Stimulated activated naive CD4-positive, alpha-beta T cell treated with Interleukin-2 at 50 U/mL for 16 hours (primary cell): ENCODE data around the gene KIAA1217.

Experiments
- DNase-seq: peaks from one replicate; lab custom pipeline; 2025; lab: John Stamatoyannopoulos, UW

The KIAA1217 gene

DNA sequence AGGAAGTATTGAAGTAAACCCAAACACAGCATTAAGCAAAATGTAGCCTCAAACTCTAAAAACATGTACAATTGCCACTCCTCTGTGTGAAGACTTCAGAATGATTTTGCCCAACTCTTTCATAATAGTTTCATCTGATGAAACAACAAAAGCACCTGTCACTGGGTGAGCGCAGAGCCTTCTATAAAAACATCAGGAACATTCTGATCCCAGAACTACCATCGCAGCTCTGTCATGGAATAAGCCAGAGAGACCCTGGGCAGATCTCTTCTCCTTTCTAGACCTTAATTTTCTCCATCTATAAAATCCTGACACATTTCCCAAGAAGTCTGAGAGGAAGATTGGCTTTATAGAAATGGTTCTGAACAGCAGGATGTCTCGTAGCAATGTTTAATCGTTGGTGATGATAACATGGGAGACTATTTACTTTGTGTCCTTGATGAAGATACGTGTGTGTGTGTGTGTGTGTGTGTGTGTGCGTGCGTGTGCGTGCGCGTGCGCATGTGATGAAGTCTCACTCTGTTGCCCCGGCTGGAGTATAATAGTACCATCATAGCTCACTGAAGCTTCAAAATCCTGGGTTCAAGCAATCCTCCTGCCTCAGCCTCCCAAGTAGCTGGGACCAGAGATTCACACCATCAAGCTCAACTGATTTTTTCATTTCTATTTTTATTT is 198.0 kb downstream of the KIAA1217 start:
- DNase-seq, result no peak

DNA sequence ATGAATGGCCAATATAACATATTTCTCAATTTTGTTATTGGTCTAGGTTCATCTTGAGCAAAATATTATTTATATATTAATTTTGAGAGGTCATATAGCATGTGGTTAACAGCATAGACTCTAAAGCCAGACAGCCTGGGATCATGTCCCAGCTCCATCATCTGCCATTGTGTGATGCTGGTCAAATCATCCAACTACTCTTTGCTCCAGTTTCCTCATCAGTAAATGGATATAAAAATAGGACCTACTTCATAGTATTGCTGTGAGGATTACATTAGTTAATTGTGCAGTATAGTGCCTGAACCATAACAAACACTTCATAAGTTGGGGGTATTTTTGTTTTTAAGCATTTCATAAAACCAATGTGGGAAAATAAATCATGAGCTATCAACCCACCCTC is 199.0 kb downstream of the KIAA1217 start:
- no peak for DNase-seq

DNA sequence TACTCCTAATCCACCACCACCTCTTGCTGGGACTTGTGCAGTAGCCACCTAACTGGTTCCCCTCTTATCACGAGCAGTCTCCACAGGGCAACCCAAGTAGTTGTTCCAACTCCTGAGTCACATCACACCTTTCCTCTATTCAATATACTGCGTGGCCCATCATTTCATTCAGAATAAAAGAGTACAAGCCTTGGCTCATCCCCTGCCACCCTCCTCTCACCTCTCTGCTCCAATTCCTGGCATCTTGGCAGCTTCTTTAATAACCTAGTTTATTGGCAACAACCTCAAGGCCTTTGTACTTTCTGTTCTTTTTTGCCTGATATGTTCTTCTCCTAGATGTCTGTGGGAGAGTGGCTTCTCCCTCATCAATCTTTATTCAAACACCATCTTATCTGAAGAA is 199.4 kb downstream of the KIAA1217 start:
- no peak for DNase-seq

DNA sequence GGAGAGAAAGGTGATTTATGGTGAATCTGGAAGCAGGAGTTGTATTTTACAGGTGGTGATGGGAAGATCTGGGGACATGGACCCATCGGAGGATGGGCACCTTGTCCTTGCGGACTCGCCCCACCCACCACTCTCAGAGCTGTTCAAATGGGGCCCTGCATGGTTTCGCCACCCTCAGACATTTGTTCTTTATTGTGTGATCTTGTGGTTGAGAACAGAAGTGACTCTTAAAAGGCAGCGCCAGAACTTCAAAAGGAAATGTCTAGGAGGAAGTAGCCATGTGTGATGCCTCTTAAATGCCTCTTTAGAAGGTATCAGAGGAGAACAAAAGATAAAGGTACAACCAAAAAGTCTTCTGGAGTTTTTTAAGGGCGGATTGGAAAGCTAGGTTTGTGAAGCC is 205.7 kb downstream of the KIAA1217 start:
- DNase-seq, result no peak

DNA sequence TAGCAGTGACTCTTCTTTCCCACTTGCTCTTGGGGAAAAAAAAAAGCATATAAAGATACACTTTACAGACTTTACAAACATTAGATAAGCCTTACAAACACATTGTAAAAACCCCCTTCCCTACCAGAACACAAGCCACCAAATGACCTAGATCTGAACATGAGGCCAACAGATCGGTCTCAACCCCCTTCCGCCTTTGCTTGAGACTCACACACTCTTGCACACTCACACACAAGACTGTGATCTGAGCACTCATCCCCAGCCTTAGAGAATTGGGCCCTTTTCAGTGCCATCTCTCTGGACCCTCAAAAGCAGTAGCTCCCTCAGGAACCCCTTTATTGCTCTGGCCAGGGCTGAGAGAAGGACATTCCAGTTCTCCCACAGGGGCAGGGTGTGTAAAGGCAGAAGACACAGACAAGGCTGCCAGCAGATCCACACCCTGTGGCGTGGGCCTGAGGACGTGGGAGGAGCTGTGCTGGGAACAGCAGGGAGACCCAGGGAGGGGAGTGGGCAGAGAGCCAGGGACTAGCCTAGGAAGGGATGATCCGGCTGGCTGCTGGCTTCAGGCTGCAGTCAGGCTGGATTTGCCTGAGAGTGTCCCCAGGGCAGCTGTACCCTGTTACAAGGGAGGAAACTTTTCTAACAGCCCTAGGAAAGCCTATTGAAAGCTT is 206.7 kb downstream of the KIAA1217 start:
- no peak for DNase-seq

DNA sequence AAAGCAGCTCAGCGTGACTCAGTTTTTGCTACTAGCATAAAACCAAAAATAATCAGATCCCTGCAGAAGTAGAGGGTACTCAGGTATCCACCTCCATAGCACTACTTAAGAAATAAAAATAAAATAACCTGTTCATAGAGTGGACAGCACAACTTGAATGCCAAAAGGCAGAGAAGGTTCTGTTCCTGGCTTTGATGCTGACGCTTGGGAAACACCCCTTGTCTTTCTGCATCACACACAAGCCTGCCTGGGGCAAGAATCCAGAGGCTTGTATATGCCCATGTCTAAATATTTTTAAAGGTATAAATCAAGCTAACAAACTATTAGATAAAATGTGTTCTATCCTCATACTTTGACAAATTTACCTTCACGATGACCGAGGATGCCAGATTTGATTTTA is 207.3 kb downstream of the KIAA1217 start:
- DNase-seq, result no peak

DNA sequence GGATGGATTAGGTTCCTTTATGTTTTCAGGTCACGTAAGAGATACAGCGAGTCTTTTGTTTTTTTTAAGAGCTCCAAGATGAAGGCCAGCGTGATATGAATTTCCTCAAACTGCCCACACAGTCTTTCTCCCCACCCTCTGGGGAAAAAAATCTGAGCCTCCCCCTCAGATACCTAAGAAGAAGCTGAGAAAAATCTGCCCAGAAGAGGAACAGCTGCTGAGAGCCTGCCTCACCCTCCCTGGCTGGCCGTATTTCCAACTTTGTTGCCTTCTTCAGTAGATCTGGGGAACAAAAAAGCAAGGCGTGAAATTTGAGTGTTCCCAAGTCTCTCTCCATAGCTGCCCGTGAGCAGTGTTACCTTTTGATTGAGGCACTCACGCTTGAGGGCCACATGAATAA is 208.1 kb downstream of the KIAA1217 start:
- no peak for DNase-seq

DNA sequence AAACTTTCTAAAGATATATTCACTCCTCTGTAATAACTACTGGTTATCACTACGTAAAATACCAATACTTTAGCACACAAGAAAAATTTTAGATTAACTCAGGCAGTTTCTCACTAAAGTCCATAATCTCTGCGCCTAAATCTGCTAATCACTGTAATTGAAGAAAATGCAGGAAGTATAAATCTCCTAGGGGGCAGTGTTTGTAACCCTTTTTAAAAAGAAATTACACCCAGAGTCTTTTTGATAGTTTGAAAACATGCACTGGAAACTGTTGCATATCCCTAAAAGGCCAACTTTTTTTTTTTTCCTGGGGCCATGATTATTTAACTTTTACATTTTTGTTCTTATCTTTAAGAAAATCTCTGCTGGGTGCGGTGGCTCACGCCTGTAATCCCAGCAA is 209.6 kb downstream of the KIAA1217 start:
- DNase-seq, result no peak

DNA sequence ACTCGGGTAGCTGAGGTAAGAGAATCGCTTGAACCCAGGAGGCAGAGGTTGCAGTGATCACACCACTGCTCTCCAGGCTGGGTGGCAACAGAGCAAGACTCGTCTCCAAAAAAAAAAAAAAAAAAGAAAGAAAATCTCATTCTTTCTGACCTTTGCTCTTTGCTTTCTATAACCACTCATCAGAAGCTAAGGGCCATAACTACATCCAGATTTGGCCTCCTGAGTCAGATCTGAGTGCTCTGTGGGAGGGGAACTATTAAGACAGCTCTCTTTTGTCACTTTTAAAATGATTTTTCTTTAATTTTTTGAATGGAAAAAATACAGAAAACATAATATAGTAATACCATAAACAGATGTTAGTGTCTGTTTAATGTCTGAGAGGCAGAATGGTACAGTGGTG is 210.1 kb downstream of the KIAA1217 start:
- DNase-seq, result no peak

DNA sequence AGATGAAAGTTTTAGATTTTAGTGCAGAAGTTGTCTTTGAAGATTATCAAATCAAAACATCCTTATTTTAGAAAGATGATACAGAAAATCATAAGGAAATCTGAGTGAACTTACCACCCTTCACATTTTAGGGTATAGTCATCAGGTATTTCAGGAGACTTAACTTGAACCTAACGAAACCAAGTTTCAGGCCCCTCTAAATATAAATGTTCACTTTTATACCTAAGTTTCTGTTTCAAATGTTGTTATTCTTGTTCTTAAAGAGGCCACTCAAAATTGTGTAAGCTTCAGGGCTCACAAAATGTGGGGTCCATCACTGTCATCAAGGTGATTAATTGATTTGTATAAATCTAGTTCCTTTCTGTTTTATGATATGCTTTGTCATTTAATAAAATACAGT is 216.2 kb downstream of the KIAA1217 start:
- DNase-seq, result no peak

DNA sequence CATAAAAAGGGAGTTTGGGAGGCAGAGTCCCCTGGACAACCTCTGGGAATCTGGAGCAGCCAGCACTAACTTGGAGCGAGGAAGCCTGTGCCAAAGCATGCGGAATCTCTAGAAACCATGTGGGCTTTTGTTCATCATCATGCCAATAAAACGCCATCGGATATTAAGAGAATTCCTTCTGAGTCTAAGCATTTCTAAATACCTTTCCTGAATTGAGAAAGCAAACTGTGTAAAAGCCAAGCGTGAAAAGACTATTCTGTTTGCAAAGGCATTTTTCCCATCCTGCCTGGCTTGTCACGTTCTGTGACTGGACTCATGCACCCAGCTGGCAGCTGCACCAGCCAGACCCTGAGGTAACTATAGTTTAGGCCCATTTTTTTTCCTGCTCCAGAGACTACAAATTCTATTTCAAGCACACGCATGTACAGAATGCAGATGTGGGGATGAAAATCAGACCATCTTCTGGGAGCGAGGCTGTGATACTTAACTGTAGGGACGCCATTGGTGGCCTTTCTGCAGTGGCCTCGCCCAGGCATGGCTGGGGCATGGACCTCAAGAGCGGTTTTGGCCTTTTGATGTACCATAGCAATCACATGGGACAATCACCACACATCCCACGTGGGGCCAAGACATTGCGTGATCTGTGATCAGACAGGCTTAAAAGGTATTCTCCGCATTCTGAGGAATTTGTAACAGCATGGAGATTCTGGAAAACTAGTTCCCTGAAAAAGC is 218.9 kb downstream of the KIAA1217 start:
- DNase-seq, result no peak

DNA sequence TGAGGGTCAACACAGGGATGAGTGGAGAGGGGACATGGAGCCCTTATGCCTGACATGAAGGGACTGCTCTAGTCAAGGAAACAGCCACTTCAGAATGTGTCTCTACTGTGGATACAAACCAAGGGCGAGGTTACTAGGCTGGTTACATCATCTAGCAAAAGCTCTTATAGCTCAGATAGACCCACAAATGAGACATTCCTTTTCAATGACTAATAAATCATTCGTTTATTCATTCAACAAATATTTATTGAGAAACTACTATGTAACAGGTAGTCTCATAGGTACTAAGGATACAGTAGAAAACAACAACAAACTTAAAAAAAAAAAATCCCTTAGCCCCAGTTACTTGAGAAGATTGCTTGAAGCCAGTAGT is 219.5 kb downstream of the KIAA1217 start:
- DNase-seq, result no peak

DNA sequence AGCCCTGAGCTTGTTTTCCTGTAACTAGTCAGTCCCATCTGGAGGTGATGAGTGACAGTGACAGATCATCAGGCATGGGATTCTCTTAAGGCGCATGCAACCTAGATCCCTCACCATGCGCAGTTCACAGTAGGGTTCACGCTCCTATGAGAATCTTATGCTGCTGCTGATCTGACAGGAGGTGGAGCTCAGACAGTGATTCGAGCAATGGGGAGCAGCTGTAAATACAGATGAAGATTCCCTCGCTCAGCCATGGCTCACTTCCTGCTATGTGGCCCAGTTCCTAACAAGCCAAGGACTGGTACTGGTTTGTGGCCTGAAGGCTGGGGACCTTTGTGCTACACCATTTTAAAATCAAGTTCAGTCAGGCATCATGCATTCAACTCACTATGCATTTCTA is 221.7 kb downstream of the KIAA1217 start:
- DNase-seq, result no peak

DNA sequence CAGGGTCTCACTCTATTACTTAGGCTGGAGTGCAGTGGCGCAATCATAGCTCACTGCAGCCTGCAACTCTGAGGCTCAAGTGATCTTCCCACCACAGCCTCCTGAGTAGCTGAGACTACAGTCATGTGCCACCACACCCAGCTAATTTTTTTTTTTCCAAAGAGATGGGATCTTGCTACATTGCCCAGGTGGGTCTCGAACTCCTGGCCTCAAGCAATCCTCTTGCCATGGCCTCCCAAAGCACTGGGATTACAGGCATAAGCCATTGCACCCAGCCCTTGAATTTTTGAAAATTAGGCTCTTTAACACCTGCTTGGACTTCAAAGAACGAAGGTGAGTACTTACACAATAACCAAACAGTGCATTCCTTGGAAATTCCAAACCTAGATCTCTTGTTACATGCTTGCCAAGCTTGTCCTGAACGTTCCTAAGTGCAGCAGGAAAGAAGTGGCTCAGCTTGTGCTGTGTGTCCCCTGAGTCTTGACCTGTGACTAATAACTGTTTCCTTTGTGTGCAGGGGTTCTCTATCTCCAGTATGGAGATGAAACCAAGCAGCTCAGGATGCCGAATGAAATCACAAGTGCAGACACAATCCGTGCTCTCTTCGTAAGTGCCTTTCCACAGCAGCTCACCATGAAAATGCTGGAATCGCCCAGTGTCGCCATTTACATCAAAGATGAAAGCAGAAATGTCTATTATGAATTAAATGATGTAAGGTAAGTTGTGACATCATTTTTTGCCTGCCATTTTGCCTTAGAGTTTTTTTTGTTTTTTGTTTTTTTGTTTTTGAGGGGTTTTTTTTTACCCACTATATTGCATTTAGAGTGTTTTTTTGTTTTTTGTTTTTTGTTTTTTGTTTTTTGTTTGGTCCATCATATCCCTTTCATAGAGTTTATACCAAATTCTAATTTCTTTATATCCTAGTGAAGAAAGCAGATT is 223.8 kb downstream of the KIAA1217 start:
- no peak for DNase-seq

DNA sequence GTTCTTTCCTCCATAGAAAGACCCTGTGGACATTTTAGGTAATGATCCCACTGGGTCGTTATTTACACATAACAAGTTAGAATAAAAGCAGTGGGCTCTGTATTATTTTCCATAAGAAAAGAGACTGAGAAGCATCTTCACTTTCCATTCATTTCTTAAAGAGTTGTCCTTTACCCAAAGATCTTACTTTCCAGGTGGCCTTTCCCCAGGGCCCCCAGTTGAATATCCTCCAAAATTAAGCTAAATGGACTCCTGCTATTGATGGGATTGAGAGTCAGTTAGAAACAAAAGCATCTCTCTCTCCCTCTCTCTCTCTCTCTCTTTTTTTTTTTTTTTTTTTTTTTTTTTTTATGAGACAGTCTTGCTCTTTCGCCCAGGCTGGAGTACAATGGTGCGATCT is 224.8 kb downstream of the KIAA1217 start:
- DNase-seq, result no peak

DNA sequence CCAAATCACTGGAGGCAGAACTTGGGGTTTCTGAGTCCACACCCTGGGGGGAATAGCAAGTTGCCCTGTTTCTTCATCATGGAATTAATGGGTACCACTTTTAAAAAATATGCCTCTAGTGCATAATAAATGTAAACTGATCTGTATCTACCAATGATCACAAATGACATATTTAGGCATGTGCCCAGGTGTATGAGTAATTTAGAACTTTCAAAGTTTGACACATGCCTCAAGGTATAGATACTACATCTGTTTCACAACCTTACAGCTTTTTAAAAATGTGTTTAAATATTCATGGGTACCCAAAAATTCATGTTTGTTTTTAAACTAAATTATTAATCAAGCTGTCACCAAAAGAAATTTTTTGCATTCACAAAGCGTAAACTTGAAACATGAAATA is 226.0 kb downstream of the KIAA1217 start:
- no peak for DNase-seq

DNA sequence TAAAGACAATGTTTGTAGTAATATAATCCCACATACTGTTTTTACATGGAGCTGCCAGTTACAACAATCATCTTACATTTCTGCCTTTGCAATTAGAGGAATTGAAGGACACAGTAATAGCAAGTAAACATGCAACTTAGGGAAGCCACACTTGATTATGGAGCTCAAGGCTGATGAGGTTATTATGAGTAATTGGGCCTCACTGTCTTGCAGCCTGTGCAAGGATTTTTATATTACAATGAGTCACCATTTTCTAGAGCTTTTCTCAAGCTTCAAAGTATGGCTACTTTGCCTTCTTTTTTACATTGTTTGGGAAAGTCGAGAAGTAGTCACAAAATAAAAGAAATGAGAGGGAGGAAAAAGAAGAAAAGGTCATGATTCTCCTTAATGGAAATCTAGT is 226.4 kb downstream of the KIAA1217 start:
- DNase-seq, result no peak

DNA sequence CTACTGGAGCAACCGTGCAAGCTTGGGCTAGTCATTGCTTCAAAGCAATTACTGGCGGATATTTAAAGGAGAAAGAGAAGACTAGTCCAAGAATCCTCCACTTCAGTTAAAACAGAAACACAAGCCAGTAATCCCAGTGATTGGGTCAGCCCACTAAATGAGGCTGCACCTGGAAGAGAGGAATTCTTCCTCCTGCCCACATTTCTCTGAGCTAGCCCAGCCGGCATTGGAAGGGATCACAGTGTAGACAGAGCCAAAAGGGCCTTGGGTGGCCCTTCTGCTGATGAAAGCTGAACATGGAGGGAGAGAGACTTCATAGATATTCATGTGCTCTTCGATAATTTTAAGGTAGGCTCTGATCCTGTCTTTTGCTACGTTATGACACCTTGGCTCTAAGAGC is 228.4 kb downstream of the KIAA1217 start:
- DNase-seq, result no peak

DNA sequence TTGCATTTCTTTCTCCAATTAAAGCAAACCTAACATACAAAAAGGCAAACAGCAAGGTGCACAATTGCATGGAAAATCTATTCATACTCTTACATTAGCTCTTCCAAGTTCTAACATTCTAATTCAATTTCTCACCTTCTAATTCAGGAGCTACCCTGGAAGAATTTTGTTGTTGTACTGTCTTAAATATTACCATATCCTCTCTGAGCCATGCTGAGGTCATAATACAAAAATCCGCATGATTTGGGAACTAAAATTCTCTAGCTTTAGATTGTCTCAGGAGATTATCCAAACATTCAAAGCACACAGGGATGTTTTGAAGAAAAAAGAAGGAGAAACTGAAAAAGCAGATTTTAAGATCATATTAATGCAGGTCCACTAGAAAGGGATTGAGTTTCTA is 229.9 kb downstream of the KIAA1217 start:
- no peak for DNase-seq

DNA sequence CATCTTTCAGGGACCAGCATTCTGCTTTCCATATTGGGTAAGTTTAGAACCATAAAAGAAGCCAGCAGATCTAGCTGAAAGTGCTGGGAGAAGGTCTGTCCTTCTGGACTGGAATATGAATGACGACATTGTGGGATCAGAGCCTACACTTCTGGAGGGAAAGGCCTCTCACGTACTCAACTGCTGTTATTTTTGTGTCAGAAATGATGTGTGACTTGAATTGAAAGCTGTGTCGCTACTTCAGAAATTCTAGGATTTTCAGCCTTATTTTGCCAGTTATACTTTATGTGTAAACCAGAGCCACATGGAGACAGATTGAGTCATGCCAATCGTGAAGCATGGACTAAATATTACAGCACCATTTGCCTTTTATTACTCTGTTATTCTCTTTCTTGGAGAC is 231.0 kb downstream of the KIAA1217 start:
- no peak for DNase-seq

DNA sequence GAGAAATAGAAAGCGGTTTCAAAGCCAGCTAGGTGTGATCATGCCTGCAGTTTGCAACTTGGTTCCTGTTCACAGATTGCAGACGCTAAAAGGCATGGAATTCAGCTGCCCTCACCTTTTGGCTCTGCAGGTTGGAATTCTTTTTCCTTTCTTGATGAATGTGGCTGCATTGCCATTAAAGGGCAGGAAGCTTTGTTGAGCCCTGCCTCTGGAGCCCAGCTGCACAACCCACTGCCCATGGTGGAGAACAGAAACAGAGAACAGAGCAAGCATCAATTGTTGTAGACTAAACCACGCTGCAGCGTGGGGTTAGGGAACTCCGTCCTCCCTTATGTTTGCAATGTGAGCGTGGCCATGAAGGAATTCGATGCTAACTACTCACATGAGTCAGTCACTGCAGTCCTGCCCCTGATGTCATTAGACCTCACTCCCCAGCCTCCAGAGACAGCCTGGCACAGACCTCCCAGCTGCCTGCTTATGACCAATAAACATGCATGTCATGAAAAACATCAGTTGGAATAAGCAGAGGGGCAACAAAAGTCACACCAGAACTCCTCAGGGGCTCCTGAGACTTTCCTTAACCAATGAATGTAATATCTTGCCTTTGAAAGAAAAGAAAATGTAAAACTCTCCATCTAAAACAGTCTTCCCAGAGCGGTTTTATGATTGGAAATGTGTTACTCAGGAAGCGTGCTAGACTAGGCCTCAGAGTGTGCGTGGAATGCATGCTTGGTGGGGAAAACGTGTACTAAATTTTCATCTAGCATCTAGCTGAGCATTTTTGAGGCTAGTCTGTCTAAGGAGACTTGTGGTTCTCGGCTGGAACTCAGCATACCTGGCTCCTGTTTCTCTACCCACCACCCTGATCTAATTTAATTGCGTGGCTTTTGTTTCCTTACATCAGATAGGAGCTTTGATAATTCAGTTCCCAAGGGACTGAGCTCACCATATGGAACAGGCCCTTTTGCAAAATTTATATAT is 232.2 kb downstream of the KIAA1217 start:
- no peak for DNase-seq
